Measurements from ENCODE around the gene RDX. TPM values are rescaled to one million over a fixed set of nuclear protein-coding genes. Genes with fewer than 3 reads are reported as not detected.
A peak's percentile ranks its signal among the peaks of the same experiment; 100 is the strongest.

Gene RDX
- total and polyA plus RNA-seq, 9 of the 15 experiments (the other 6 are each of a cell fraction or from before 2014, with no cell fraction given) = 35.6 to 62.1 (median 54.3) TPM

DNA sequence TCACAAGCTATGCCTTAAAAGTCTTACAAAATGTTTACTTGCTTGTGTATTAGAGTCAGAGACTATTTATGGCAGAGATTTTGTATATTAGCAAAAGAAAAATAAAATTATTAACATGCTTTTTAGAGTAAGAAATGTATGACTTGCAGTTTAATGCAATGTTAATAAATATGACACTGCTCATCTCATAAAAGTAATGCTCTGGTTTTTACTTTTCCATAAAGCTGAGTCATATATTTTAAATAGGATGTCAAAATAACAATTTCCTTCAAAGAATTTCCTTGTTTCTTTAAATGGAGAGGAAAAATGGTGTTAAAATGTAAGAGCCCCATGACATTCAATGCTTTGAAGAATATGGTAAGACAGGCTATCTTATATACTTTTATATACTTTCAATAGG is 16.3 kb upstream of the RDX start:
- intact Hi-C loops (cut with micrococcal nuclease) = no loop called here
- H3K79me2 ChIP-seq (ENCODE audit: control insufficient read depth, insufficient read depth, low read length) = no peaks in the 10 kb centered on the region
- no peak overlapping the region for H3K27ac ChIP-seq (ENCODE audit: extremely low read depth, low read depth, low read length)
- no TSS peak for BruUV-seq (replicated peaks)
- no peaks in the 10 kb centered on the region for H4K20me1 ChIP-seq (replicated peaks; ENCODE audit: control insufficient read depth, insufficient read depth, low read length)
- TF ChIP-seq ZNF316 (IDR thresholded peaks at IDR 0.05) (peak; percentile 80), C11orf30 (IDR thresholded peaks at IDR 0.05; ENCODE audit: low read depth) (peak; percentile 28; the same call in 1 of the 2 replicates), SMARCC2 (IDR thresholded peaks at IDR 0.05; ENCODE audit: low read depth) (no peak)
- TF ChIP-seq, protein P1, sequence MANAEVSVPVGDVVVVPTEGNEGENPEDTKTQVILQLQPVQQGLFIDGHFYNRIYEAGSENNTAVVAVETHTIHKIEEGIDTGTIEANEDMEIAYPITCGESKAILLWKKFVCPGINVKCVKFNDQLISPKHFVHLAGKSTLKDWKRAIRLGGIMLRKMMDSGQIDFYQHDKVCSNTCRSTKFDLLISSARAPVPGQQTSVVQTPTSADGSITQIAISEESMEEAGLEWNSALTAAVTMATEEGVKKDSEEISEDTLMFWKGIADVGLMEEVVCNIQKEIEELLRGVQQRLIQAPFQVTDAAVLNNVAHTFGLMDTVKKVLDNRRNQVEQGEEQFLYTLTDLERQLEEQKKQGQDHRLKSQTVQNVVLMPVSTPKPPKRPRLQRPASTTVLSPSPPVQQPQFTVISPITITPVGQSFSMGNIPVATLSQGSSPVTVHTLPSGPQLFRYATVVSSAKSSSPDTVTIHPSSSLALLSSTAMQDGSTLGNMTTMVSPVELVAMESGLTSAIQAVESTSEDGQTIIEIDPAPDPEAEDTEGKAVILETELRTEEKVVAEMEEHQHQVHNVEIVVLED (CRISPR knock-in tag; IDR thresholded peaks at IDR 0.05) = no peak
- ChIA-PET CTCF (ENCODE audit: low intra/inter-chr PET ratio) (interaction anchor here (0.6 kb wide), 1 partner anchor 69 kb away, joined by 3 read pairs; no protein-coding TSS in a partner anchor), POLR2A (no interaction called here)
- H3K9me3 ChIP-seq (replicated peaks; ENCODE audit: control insufficient read depth, insufficient read depth, low read depth, low read length) = no peaks in the 10 kb centered on the region
- DNase-seq (ENCODE audit: extremely low read depth in 1 of 4, low spot score in 3 of 4) (no peak), FAIRE-seq (no peak), ATAC-seq (no peak)
- no peaks in the 10 kb centered on the region for H3K36me3 ChIP-seq (ENCODE audit: control insufficient read depth, insufficient read depth, low read length)
- no peak overlapping the region for H2AFZ ChIP-seq (ENCODE audit: low read depth, low read length)
- H3K4me3 ChIP-seq = no peak overlapping the region
- H3K9ac ChIP-seq (ENCODE audit: insufficient read depth in 1 of 2, low read depth in 2 of 2, low read length in 2 of 2) = no peak overlapping the region
- H3K4me1 ChIP-seq (replicated peaks in 1 of 2; ENCODE audit: control insufficient read depth in 2 of 2, insufficient read depth in 2 of 2, low read length in 2 of 2) = peaks cover 0 to 13% of the 10 kb centered on the region in 2 experiments; a peak in 2 of 5 replicates
- no peaks in the 10 kb centered on the region for H3K27me3 ChIP-seq (ENCODE audit: control insufficient read depth in 2 of 2, insufficient read depth in 2 of 2, low read length in 2 of 2)
- H3K9me1 ChIP-seq (ENCODE audit: control insufficient read depth, insufficient read depth, low read length) = no peaks in the 10 kb centered on the region
- in situ Hi-C loops (cut with MboI) = no loop called here
- no peak overlapping the region for H3K4me2 ChIP-seq (ENCODE audit: insufficient read depth, low read length)

All from K562 (cell line).